Choroid plexus epithelial cell (primary cell): Measurements from ENCODE around the gene MSANTD1.

Source experiments
- DNase-seq: peaks from one replicate; pipeline ENCODE4 v3.0.0-alpha.2; 2010; ENCODE audit warnings: low read depth
- H3K4me3 ChIP-seq: 2 replicates; pipeline ENCODE4 v1.5.1; 2011; ENCODE audit warnings: low read depth, mild to moderate bottlenecking, control low read depth, low read length, moderate library complexity
- CTCF ChIP-seq: conservative IDR thresholded peaks from 2 replicates; pipeline ENCODE4 v1.5.1; 2011; ENCODE audit warnings: low read depth, mild to moderate bottlenecking, control low read depth, inconsistent platforms, low read length, moderate library complexity

Gene MSANTD1

GRCh38 chr4:3280466-3280865, 31.5 kb downstream of the MSANTD1 start:
- no peak overlapping the region for H3K4me3 ChIP-seq
- TF ChIP-seq CTCF, result no peak
- DNase-seq, result no peak

DNA sequence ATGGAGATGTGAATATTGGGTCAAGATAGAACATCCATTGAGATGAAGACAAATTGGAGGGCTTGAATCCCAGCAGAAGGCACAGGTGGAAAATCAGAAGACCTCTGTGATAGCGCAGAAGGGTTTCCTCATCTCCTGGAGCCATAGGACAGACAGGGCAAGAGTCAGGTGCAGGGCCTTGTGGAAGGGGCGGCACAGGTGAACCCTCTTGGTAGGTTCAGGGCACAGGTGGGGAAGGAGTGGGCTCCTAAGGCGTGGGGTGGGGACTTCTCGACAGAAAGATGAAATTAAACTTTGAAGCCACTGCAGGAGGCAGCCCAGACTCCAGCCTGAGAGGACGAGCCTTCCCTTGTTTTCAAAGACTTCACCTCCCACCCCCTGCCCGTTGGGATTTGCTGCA, 34.5 kb downstream of the MSANTD1 start:
- H3K4me3 ChIP-seq, result no peak overlapping the region
- no peak for DNase-seq
- TF ChIP-seq CTCF, result no peak

- TF ChIP-seq CTCF, result no peak
- no peak for DNase-seq
- no peak overlapping the region for H3K4me3 ChIP-seq
Observed at GRCh38 chr4:3283916-3284315, 35.0 kb downstream of the MSANTD1 start.

DNA sequence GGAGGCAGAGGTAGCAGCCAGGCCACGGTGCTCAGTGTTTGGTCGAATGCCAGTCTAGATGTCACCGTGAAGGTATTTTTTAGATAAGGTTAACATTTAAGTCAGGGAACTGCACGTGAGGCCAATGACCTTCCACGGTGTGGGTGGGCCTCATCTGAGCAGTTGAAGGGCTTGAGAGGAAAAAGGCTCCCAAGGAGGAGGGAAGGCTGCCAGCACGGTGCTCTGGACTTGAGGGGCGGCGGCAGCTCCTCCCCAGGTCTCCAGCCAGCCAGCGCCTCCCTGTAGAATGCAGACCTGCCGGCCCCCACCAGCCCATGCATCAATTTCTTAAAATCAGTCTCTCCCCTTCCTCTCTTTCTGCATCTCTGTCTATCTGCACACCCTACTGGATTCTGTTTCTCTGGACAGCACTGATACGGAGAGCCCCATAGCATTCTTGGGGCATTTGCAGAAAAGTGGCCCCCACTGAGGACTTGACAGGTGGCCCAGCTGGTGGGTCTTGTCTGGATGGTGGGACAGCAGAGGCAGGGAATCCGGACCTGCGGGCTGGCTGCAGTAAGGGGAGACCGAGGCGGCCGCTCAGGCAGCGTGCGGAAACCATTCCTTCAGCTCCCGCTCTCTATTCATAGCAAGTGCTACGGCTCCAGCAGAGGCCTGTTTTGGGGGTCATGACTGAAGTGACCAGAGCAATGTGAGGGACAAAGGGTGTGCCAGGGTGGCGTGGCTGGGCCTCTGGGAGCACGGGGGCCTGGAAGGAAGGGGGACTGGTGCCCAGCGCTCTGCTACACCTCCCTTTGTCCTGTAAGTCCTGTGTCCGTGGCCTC, 36.0 kb downstream of the MSANTD1 start:
- no peak for DNase-seq
- no peak for TF ChIP-seq CTCF
- no peak overlapping the region for H3K4me3 ChIP-seq

DNA sequence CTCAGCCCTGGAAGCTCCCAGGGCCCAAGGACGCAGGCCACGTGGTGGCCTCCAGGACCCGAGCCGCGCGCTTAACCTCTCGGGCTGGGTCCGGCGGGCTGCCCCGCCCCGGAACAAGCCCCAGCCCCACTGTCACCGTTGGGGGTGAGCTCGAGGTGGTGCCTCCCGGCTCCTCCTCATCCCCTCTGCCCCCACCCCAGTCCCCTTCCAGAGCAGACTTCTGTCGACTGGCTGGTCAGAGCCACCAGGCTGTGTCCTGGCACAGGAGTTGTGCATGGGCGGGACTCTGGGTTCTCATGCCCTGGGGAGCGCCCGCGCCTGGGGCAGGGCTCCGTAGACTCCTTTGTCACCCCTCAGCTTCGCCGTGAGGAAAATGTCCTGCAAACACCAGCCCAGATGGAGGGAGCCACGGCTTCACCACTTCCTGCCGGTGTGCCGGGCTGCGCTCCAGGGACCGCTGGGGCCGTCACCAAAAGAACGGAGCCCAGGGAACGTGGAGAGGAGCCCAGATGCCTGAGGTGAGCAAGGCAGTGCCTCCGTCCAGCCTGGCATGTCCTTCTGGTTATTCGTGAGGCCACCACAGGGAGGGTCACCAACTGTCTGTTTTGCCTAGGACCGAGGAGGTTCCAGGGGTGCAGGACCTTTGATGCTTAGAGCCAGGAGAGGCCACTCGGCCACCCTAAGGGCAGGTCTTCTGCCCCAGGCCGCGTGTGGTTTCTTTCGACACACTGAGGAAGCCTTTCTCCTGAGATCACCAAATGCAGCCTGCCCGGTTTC, 36.8 kb downstream of the MSANTD1 start:
- peak; percentile 63 for DNase-seq
- no peak for TF ChIP-seq CTCF
- H3K4me3 ChIP-seq, result no peak overlapping the region

DNA sequence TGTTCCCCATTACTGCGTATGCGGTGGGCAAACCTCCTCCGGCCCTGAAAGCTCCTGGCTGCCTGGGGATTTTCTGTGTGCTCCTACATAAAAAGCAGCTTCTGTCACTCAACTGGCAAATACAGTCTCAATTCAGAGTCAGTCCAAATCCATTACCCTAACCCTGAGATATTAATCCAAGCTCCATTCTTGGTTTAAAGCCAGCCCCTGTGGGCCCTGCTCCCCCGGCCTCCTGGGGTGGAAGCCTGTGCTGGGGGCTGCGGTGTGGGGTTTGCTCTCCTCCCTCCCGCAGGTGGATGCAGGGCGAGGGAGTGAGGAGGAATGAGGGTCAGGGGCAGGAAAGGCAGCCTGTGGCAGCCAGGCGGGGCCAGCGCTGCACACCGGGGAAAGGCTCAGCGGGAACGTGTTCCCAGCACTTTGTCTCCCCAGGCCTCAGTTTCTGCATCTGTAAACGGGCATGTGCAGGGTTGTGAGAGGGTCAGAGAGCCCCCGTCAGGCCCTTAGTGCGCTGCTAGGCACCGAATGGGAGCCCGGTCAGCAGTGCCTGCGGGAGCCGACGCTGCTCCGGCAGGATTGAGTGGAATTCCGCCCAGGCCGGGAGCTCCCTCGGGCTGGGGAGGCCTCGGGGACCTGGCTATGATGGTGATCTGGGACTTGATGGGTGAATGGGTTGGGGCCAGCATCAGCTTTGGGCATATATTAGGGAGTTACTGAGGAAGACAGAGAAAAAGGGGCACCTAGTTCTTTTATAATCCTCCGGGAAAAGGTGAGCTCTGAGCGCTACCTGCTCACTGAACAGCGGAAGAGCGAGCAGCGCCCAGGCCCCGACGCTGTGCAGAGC, 37.6 kb downstream of the MSANTD1 start:
- DNase-seq, result no peak

More for the DNA sequence above, 37.6 kb downstream of the MSANTD1 start:
- H3K4me3 ChIP-seq, result no peak overlapping the region
- TF ChIP-seq CTCF, result no peak
